Stimulated activated CD4-positive, alpha-beta T cell treated with anti-CD3 and anti-CD28 coated beads, TNF-alpha, amount 100 ng/mL, for 4 hours (primary cell): ENCODE measurements around the gene CCDC77.

ENCODE experiments used
- DNase-seq, 3 experiments: peaks; one replicate each; pipeline ENCODE4 v3.0.0-alpha.2; 2020; ENCODE audit warnings: low read depth in 3 of 3

CCDC77 gene

DNA sequence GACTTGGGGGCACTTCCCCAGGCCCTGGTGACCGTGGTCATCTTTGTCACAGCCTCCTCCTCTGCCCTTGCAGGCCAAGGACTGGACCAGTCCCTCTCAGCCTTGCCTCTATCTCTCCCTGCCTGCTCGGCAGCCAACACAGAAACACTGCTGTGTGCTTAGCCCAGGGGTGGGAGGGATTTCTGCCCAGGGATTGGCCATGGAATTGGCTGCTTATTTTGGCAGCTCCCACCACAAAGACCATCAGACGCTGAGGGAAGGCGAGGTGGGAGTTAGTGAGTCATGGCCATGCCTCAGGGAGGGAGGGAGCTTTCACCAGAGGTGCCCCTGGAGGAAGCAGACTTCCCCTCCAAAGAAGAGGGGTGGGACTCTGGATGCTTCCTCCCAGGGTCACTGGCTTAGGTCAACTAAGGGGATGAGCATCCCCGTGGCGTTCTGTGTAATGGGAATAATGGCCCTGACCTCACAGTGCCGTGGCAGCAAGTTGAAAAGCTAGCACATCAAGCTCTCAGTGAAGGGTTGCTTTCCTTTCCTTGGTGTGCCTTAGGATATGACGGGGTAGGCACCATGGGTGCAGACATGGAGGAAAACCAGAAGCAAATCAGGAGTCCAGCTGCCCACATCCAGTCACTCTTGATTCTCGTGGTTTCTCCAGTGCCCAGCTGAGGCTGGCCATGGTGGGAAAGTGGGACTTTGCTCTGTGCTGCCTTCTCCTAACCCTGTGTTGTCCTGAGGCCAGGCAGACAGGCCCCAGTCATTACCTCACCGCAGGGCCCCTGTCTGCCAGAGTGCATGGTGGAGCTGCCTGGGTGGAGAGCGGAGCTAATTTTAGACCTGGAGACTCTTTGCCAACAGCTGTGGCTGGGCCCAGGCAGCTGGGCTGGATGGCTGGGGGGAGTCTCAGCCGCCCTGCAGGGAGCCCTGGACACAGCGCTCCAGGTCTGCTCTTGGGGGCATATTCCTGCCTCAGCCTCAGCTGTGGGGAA, 79.7 kb downstream of the CCDC77 start:
- no peak for DNase-seq

- DNase-seq, result no peak
Observed at GRCh38 chr12:482061-482460, 80.6 kb downstream of the CCDC77 start.

GRCh38 chr12:484096-484495, 82.7 kb downstream of the CCDC77 start:
- no peak for DNase-seq

GRCh38 chr12:490260-490659, 88.8 kb downstream of the CCDC77 start:
- no peak for DNase-seq
